ENCODE data around the gene PPDPF. TPM values are rescaled to one million over a fixed set of nuclear protein-coding genes. Genes with fewer than 3 reads are reported as not detected.
A peak's percentile ranks its signal among the peaks of the same experiment; 100 is the strongest.

The PPDPF gene
- total and polyA plus RNA-seq, 2 of the 8 experiments (the other 6 are each of a cell fraction or from before 2014, with no cell fraction given), result 30.5 to 138 TPM

- Histone ChIP-seq H3K79me2 (ENCODE audit: control insufficient read depth in 1 of 2, insufficient read depth in 2 of 2, low read length in 2 of 2) (no peaks in the 10 kb centered on the region), H3K23me2 (ENCODE audit: low read depth, low read length) (no peaks in the 10 kb centered on the region; the same call in 1 of the 2 replicates), H2BK15ac (ENCODE audit: low read length) (peak within 1 kb of the TSS; percentile 72; the same call in 1 of the 2 replicates), H2BK120ac (replicated peaks; ENCODE audit: low read depth, low read length) (no peak within 1 kb of the TSS), H2AFZ (ENCODE audit: low read length) (no peak within 1 kb of the TSS), H4K20me1 (replicated peaks in 1 of 2; ENCODE audit: control insufficient read depth in 1 of 2, insufficient read depth in 2 of 2, low read length in 2 of 2) (no peaks in the 10 kb centered on the region), H3K56ac (replicated peaks; ENCODE audit: insufficient read length, low read depth, low read length) (no peak within 1 kb of the TSS), H3K18ac (ENCODE audit: extremely low read depth, low read length) (peak within 1 kb of the TSS; percentile 71; the same call in 1 of the 2 replicates), H3K27ac (ENCODE audit: low read depth, low read length) (no peak within 1 kb of the TSS), H3K14ac (ENCODE audit: insufficient read length) (no peak within 1 kb of the TSS), H4K91ac (replicated peaks; ENCODE audit: insufficient read length, low read length) (peak within 1 kb of the TSS; percentile 40), H3K23ac (ENCODE audit: insufficient read length) (no peak within 1 kb of the TSS), H3K36me3 (ENCODE audit: control insufficient read depth in 2 of 4, insufficient read depth in 4 of 4, low read length in 3 of 4) (no peaks in the 10 kb centered on the region), H3K4me3 (ENCODE audit: extremely low read depth in 1 of 4, insufficient read depth in 2 of 4, low read depth in 3 of 4, low read length in 4 of 4) (no peak within 1 kb of the TSS), H4K8ac (ENCODE audit: extremely low read depth, insufficient read depth, low read length) (peak within 1 kb of the TSS; percentile 25), H4K5ac (ENCODE audit: insufficient read length, low read depth, low read length) (no peak within 1 kb of the TSS), H3K79me1 (ENCODE audit: low read depth, low read length) (no peaks in the 10 kb centered on the region), H2BK5ac (ENCODE audit: low read depth, low read length) (peak within 1 kb of the TSS; percentile 78; the same call in 1 of the 2 replicates), H2BK12ac (ENCODE audit: low read depth, low read length) (peak within 1 kb of the TSS; percentile 80; the same call in 1 of the 2 replicates), H3K4me1 (replicated peaks in 1 of 4; ENCODE audit: control insufficient read depth in 3 of 4, insufficient read depth in 4 of 4, low read length in 3 of 4) (peaks cover 0 to 29% (median 12%) of the 10 kb centered on the region in 4 experiments; a peak in 6 of 7 replicates), H2AK5ac (ENCODE audit: low read depth, low read length) (no peak within 1 kb of the TSS; the same call in 1 of the 2 replicates), H3K4ac (replicated peaks; ENCODE audit: insufficient read length, low read depth, low read length) (peak within 1 kb of the TSS; percentile 74), H3K9me3 (ENCODE audit: insufficient read depth in 2 of 2, low read depth in 1 of 2, low read length in 1 of 2) (no peaks in the 10 kb centered on the region), H3K9ac (replicated peaks in 1 of 4; ENCODE audit: extremely low read depth in 1 of 4, low read depth in 3 of 4, low read length in 3 of 4) (no peak within 1 kb of the TSS), H3K27me3 (replicated peaks in 1 of 4; ENCODE audit: control insufficient read depth in 3 of 4, extremely low read depth in 1 of 4, insufficient read depth in 3 of 4, low read length in 3 of 4) (no peaks in the 10 kb centered on the region), H3K4me2 (ENCODE audit: insufficient read depth in 1 of 2, low read depth in 2 of 2, low read length in 2 of 2) (peak within 1 kb of the TSS in 1 of 2 experiments; percentile 42; a peak in 2 of 4 replicates), H2BK20ac (ENCODE audit: low read length) (peak within 1 kb of the TSS; percentile 86; the same call in 1 of the 2 replicates)
- WGBS, 2 experiments (ENCODE audit: extremely low coverage in 1 of 2, insufficient coverage in 1 of 2, insufficient read length in 1 of 2, insufficient replicate concordance in 2 of 2, low coverage in 1 of 2, low lambda C conversion rate in 2 of 2, missing lambda C conversion rate in 1 of 2), result 82% methylated on average over 27 of the region's 35 CpGs; no CpG with 5 or more reads in 1 of the 2 experiments
- ChIA-PET CTCF (ENCODE audit: partially characterized antibody) (interaction anchor here (1.0 to 1.4 kb wide), 3 partner anchors 10 to 106 kb away, joined by 3 to 7 read pairs (median 3); partner anchors contain the start of gene PTK6), POLR2A (ENCODE audit: partially characterized antibody) (interaction anchor here (1.0 to 2.3 kb wide), 2 partner anchors 13 to 27 kb away, joined by 3 to 10 read pairs; partner anchors contain the start of gene PPDPF)
- no peak for FAIRE-seq
- no peak for DNase-seq (ENCODE audit: low read depth in 1 of 2, low spot score in 2 of 2)
- TF ChIP-seq NANOG (IDR thresholded peaks at IDR 0.05; ENCODE audit: insufficient read depth, low read depth, low read length, poor library complexity, severe bottlenecking) (no peak), SAP30 (IDR thresholded peaks at IDR 0.05; ENCODE audit: insufficient read depth, insufficient replicate concordance, low read length) (no peak), GTF2F1 (IDR thresholded peaks at IDR 0.05; ENCODE audit: borderline replicate concordance, low read depth, low read length) (no peak), PHF8 (conservative IDR thresholded peaks at IDR 0.05; ENCODE audit: low read depth, low read length) (no peak), HDAC6 (IDR thresholded peaks at IDR 0.05; ENCODE audit: low read depth, low read length) (no peak), GABPA (IDR thresholded peaks at IDR 0.05; ENCODE audit: borderline replicate concordance, insufficient read depth, low read length) (no peak), BRCA1 (IDR thresholded peaks at IDR 0.05; ENCODE audit: low read depth, low read length) (no peak), SP2 (IDR thresholded peaks at IDR 0.05; ENCODE audit: low read length) (no peak), KDM1A (IDR thresholded peaks at IDR 0.05; ENCODE audit: borderline replicate concordance, low read length) (no peak), BCL11A (IDR thresholded peaks at IDR 0.05; ENCODE audit: low read depth in 2 of 2, low read length in 2 of 2) (no peak), CREB1 (IDR thresholded peaks at IDR 0.05) (no peak), RFX5 (IDR thresholded peaks at IDR 0.05; ENCODE audit: borderline replicate concordance, low read depth, low read length) (no peak)
Measured at GRCh38 chr20:63547725-63548480, 27.3 kb downstream of the PPDPF start, which contains the start of gene SRMS. Gene SRMS (minus strand): TSS chr20:63547749. CDS start chr20:63547463, 286 bp downstream.

All from H1 (cell line).